Mucosa of descending colon (tissue), 3 donors: Measurements from ENCODE around the gene ERBB4. TPM values are rescaled to one million over a fixed set of nuclear protein-coding genes. Genes with fewer than 3 reads are reported as not detected.

Experiments
- ATAC-seq: fragments of 200-7000 bp; cut with Tn5 transposase; one replicate; pipeline ENCODE4 v1.9.1; 2020; ENCODE audit warnings: mild to moderate bottlenecking, moderate library complexity
- DNase-seq, 3 donors: peaks; one replicate each; pipeline ENCODE4 v3.0.0-alpha.2; 2020
- H3K36me3 ChIP-seq: fragments of 200-600 bp; one replicate; pipeline ENCODE4 v1.8.0; 2021; ENCODE audit warnings: low read depth, mild to moderate bottlenecking
- H3K4me1 ChIP-seq: fragments of 200-600 bp; one replicate; pipeline ENCODE4 v1.8.0; 2021; ENCODE audit warnings: low read depth, mild to moderate bottlenecking
- H3K4me3 ChIP-seq: fragments of 200-600 bp; one replicate; pipeline ENCODE4 v1.8.0; 2021; ENCODE audit warnings: mild to moderate bottlenecking
- H3K9me3 ChIP-seq: fragments of 200-600 bp; one replicate; pipeline ENCODE4 v1.8.0; 2021; ENCODE audit warnings: mild to moderate bottlenecking
- intact Hi-C, 2 donors: fragments of 100-400 bp; cut with DNase I in 1 of 2; cut with micrococcal nuclease in 1 of 2; formaldehyde crosslinking; loops; one replicate each; pipeline versions ENCODE4 v1.11.0 to v1.11.1; 2022; cut with DNase I, micrococcal nuclease
- total RNA-seq, 3 donors: library from RNA; stranded (reverse); fragmentation: NEBNext Ultra II Directional in 2 of 3; extraction: Animal tissue kit (Norgen Biotek cat#: 25700) in 2 of 3; gene quantifications; one replicate each; pipeline versions ENCODE4 v1.2.1 to v1.2.4, GENCODE V29; 2021 to 2023
- TF ChIP-seq, protein P1 (sequence below): fragments of 200-600 bp; IDR thresholded peaks from one replicate; pipeline ENCODE4 v1.8.0; 2022; ENCODE audit warnings: antibody characterized with exemption, mild to moderate bottlenecking
- donor health status: DM: no; HTN: no; CAD: no; lungs with moderate emphysema.
- donor health status: DM: no; HTN: no; CAD: no.
- donor health status: DM: no; HTN: yes; CAD: no.

The ERBB4 gene
- total RNA-seq, 3 donors from 2014 or later: 0.05 to 0.25 TPM; not detected in 1

DNA sequence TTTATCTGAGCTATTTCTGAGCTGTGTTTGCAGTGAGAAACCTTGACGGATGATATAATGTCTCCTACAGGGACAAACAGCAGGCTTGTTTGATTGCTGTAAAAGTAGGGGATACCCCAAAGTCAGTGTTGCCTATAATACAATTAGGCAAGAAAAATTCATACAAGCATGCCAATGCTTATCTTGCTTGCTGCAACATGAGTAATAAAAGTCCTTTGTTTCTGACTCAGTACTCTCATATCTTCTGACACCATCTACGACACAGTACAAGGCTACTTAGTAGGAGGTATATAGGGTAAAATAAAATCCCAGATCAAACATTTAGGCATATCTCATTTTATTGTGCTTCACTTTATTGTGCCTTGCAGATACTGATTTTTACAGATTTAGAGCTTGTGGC lies 33.0 kb downstream of the ERBB4 start:
- ATAC-seq: no peak
- H3K4me1 ChIP-seq: no peaks in the 10 kb centered on the region
- H3K4me3 ChIP-seq: no peak overlapping the region
- TF ChIP-seq, protein P1, sequence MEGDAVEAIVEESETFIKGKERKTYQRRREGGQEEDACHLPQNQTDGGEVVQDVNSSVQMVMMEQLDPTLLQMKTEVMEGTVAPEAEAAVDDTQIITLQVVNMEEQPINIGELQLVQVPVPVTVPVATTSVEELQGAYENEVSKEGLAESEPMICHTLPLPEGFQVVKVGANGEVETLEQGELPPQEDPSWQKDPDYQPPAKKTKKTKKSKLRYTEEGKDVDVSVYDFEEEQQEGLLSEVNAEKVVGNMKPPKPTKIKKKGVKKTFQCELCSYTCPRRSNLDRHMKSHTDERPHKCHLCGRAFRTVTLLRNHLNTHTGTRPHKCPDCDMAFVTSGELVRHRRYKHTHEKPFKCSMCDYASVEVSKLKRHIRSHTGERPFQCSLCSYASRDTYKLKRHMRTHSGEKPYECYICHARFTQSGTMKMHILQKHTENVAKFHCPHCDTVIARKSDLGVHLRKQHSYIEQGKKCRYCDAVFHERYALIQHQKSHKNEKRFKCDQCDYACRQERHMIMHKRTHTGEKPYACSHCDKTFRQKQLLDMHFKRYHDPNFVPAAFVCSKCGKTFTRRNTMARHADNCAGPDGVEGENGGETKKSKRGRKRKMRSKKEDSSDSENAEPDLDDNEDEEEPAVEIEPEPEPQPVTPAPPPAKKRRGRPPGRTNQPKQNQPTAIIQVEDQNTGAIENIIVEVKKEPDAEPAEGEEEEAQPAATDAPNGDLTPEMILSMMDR: no peak
- DNase-seq: no peak
- no peaks in the 10 kb centered on the region for H3K9me3 ChIP-seq
- no peaks in the 10 kb centered on the region for H3K36me3 ChIP-seq
- intact Hi-C loops: no loop called here

DNA sequence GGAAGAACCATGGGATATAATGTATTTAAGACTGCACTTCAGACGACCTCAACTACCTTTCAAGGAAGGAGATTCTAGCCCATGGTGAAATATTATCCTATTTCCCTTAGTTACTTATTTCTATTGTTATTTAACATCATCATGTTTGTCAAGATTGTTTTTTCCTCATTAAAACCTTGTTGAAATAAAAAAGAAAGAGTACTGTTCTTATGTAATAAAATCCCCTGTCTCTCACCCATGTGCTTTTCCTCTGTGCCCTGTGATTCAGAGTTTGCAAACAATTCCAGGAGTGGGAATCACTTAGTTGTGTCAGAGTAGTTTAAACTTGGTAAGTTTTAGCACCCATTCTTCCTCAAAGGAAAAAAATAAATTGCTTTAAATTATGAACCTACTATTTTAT lies 43.6 kb downstream of the ERBB4 start:
- H3K9me3 ChIP-seq: no peaks in the 10 kb centered on the region
- H3K36me3 ChIP-seq: no peaks in the 10 kb centered on the region
- DNase-seq (no peak), ATAC-seq (no peak)
- no peaks in the 10 kb centered on the region for H3K4me1 ChIP-seq
- intact Hi-C loops: no loop called here
- no peak overlapping the region for H3K4me3 ChIP-seq
- TF ChIP-seq, protein P1: no peak

DNA sequence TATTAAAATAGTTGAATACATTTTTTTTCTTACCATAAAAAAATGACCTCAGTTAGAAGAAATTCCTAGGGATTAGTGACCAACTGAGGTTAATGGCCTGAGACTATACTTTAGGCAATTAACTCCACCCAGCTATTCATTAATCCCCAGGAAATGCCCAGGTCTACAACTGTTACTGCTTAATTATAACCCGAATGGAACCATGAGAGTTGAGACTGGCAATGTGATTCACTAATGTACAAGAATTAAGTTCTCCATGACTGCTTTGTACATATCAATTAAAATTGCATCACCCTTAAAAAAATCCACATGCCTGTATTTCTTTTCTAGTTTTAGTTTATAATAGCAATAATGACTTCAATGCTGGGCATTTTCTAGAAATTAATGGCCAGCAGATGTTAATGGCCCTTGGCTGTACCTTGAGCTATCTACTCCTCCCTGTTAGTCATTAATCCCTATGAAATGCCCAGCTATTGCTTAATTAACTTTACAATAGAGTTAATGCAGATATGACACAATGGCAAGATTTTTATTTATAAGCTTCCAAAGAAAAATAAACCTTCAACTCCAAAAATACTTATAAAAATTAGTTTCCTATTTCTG lies 44.1 kb downstream of the ERBB4 start:
- Histone ChIP-seq H3K9me3 (no peaks in the 10 kb centered on the region), H3K36me3 (no peaks in the 10 kb centered on the region), H3K4me3 (no peak overlapping the region), H3K4me1 (no peaks in the 10 kb centered on the region)
- TF ChIP-seq, protein P1: no peak
- ATAC-seq (no peak), DNase-seq (no peak)
- intact Hi-C loops: no loop called here

DNA sequence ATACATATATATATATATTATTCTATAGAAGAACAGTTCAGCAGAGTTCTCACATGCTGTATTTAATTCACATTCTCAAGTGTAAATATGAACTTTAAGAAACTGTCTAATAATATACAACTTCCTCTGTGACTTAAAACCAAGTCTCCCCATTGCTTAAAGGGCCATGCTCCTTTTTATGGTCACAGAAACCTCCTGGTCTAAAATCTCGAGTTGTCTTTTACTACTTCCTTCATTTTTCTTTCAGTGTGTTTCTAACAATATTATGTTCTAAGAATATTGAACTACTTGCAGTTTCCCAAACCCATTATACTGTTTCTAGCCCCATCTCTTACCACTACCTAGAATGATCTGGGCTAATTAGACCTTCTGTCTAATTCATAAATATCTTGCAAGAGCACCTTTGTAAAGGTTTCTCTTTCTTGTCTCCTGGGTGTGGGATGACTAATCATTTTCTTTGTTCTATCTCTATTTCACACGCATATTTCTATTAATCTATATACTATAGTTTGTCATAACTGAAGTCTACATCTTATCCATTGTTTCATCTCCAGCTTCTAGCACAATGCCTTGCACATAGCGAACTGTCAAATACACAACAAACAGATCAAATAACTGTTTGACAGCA lies 48.8 kb downstream of the ERBB4 start:
- no peak for DNase-seq
- Histone ChIP-seq H3K9me3 (no peaks in the 10 kb centered on the region), H3K36me3 (no peaks in the 10 kb centered on the region), H3K4me1 (no peaks in the 10 kb centered on the region), H3K4me3 (no peak overlapping the region)
- ATAC-seq: no peak
- intact Hi-C loops: no loop called here
- TF ChIP-seq, protein P1: no peak

DNA sequence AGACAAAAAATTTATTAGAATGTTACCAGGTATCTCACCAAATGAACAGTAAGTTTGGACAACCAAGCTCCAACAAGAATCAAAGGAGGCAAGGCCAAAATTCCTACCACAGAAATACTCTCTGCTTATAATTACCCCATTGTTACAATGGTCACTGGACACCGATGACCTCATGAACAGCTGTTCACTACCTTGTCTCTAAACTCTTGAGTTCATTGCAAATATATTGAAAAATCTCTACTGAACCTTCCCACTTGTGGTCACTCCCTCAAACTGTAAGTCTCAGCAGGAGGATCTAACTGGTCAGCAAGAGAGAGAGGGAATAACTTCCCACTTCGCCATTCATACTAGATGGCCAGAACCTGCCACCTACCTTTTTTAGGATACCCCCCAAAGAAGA lies 50.0 kb downstream of the ERBB4 start:
- H3K36me3 ChIP-seq: no peaks in the 10 kb centered on the region
- ATAC-seq (no peak), DNase-seq (no peak)
- no peaks in the 10 kb centered on the region for H3K9me3 ChIP-seq
- TF ChIP-seq, protein P1: no peak
- H3K4me3 ChIP-seq: no peak overlapping the region
- intact Hi-C loops: no loop called here
- no peaks in the 10 kb centered on the region for H3K4me1 ChIP-seq
